BLaER1 treated with 17β-estradiol and CSF1 and Interleukin-3, amounts not matched to agents 10 nM and 100 nM (cell line): ENCODE measurements around the gene CFAP90.

ENCODE experiments used
- H3K27ac ChIP-seq, 11 experiments: shearing (Covaris generic); formaldehyde crosslinking; 2 replicates each; pipeline ENCODE4 v1.8.1; 2022
- H3K27me3 ChIP-seq, 11 experiments: shearing (Covaris generic); formaldehyde crosslinking; 2 replicates each; pipeline ENCODE4 v1.8.1; 2022
- H3K36me3 ChIP-seq, 11 experiments: shearing (Covaris generic); formaldehyde crosslinking; 2 replicates each; pipeline ENCODE4 v1.8.1; 2022
- H3K4me1 ChIP-seq, 10 experiments: shearing (Covaris generic); formaldehyde crosslinking; 2 replicates each; pipeline ENCODE4 v1.8.1; 2022
- H3K4me2 ChIP-seq, 11 experiments: shearing (Covaris generic); formaldehyde crosslinking; 2 replicates each; pipeline ENCODE4 v1.8.1; 2022
- H3K4me3 ChIP-seq, 10 experiments: shearing (Covaris generic); formaldehyde crosslinking; 2 replicates each; pipeline ENCODE4 v1.8.1; 2022
- H3K9ac ChIP-seq, 11 experiments: shearing (Covaris generic); formaldehyde crosslinking; 2 replicates each; pipeline ENCODE4 v1.8.1; 2022
- H3K9me3 ChIP-seq, 11 experiments: shearing (Covaris generic); formaldehyde crosslinking; replicated peaks in 1 of 11; 2 replicates each; pipeline ENCODE4 v1.8.1; 2022
- H4K20me1 ChIP-seq, 11 experiments: shearing (Covaris generic); formaldehyde crosslinking; 2 replicates each; pipeline ENCODE4 v1.8.1; 2022
- Cebpa-rat ChIP-seq, 11 experiments: shearing (Covaris generic); IDR thresholded peaks; 2 replicates each; pipeline ENCODE4 v1.8.1; 2022

Gene CFAP90

DNA sequence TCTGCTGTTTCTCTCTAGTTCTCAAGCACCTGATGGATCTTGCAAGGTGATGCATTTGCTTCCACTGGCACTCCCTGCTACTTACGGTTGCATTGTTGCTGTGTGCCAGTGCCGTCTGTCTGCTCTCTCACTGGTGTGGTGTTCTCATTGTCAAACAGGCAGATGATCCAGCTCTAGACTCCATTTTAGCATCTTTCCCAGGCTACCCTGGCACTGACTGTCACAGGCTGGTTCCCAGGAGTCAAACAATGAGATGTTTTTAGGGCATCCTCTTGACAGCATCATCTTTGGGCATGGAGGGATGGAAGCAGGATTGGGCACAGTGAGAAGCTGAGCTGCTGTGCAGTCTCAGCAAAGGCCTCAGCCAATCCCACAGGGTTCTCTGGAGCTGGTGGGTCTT, 30.9 kb upstream of the CFAP90 start:
- Histone ChIP-seq H3K27me3 (no peaks in the 10 kb centered on the region), H3K27ac (0 out of 22 replicates have a peak overlapping the region, but pooled peaks of 1 of the 11 experiments have one; percentile 84), H3K9me3 (no peaks in the 10 kb centered on the region), H3K4me3 (no peak overlapping the region), H3K36me3 (peaks cover 85 to 100% (median 97%) of the 10 kb centered on the region in 11 experiments), H3K4me2 (no peak overlapping the region), H4K20me1 (peaks cover 11 to 97% (median 53%) of the 10 kb centered on the region in 11 experiments; a peak in 19 of 22 replicates), H3K4me1 (peaks cover 0 to 56% (median 11%) of the 10 kb centered on the region in 10 experiments; a peak in 10 of 20 replicates), H3K9ac (no peak overlapping the region)
- no peak for TF ChIP-seq Cebpa-rat (IDR thresholded peaks at IDR 0.05)

DNA sequence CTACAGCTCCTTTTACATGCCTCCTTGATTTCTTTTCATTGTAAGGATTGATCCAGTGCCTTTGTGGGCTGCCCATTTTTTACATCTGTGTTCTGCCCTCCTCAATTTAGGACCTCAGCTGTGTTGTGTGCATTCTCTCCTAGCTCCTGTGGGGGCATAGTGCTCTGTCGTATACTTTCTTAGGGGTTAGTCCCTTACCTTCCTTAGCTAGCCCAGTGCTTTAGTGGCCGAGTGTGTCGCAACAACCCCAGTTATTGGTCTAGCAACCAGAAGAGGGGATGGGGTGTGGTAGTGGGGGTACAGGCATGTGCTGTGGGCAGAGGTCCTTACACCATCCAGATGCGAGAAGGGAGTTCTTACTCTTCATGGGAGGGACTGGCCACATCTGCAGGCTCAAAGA, 30.2 kb upstream of the CFAP90 start:
- Histone ChIP-seq H3K4me1 (peaks cover 0 to 63% (median 11%) of the 10 kb centered on the region in 10 experiments; a peak in 10 of 20 replicates), H3K9ac (no peak overlapping the region), H3K27ac (peak overlapping the region in 3 of 11 experiments; percentile 3 to 84 (median 19); a peak in 4 of 22 replicates), H3K27me3 (no peaks in the 10 kb centered on the region), H4K20me1 (peaks cover 11 to 98% (median 52%) of the 10 kb centered on the region in 11 experiments; a peak in 19 of 22 replicates), H3K4me2 (peak overlapping the region in 1 of 11 experiments; percentile 75; a peak in 1 of 22 replicates), H3K4me3 (no peak overlapping the region), H3K9me3 (no peaks in the 10 kb centered on the region), H3K36me3 (peaks cover 86 to 100% (median 98%) of the 10 kb centered on the region in 11 experiments)
- TF ChIP-seq Cebpa-rat (IDR thresholded peaks at IDR 0.05) = peak in 4 of 11 experiments; percentile 16 to 62 (median 45); a peak in 4 of 22 replicates

DNA sequence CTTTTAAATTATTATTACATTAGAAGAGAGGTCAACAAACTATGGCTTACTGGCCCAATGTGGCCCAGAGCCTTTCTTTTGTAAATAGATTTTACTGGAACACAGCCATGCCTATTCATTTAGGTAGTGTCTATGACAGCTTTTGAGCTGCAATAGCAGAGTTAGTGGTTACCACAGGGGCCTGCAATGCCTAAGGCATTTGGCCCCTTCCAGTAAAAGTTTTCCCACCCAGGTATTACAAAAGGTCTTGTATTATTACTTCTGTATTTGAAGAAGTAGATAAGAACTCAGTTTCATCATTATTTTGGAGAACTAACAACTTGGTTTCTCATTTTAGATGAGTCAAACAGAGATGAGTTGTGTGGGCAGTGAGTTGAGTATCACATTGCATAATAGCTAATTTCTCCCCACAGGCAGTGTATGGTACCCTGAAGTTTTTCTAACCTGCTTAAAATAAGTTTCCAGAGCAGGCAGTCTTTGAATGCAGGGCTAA, 27.5 kb upstream of the CFAP90 start:
- no peaks in the 10 kb centered on the region for H3K27me3 ChIP-seq
- no peak overlapping the region for H3K4me3 ChIP-seq
- H4K20me1 ChIP-seq = peaks cover 14 to 100% (median 71%) of the 10 kb centered on the region in 11 experiments; a peak in 19 of 22 replicates
- H3K36me3 ChIP-seq = peaks cover 87 to 100% (median 100%) of the 10 kb centered on the region in 11 experiments
- H3K27ac ChIP-seq = peak overlapping the region in 7 of 11 experiments; percentile 3 to 84 (median 61); a peak in 10 of 22 replicates
- peak overlapping the region in 3 of 11 experiments; percentile 34 to 60 (median 38); a peak in 3 of 22 replicates for H3K9ac ChIP-seq
- no peaks in the 10 kb centered on the region for H3K9me3 ChIP-seq
- TF ChIP-seq Cebpa-rat (IDR thresholded peaks at IDR 0.05) = peak in 2 of 11 experiments; percentile 66 to 73; a peak in 4 of 22 replicates
- H3K4me1 ChIP-seq = peaks cover 1 to 85% (median 17%) of the 10 kb centered on the region in 10 experiments; a peak in 18 of 20 replicates
- H3K4me2 ChIP-seq = peak overlapping the region in 5 of 11 experiments; percentile 38 to 76 (median 62); a peak in 10 of 22 replicates

DNA sequence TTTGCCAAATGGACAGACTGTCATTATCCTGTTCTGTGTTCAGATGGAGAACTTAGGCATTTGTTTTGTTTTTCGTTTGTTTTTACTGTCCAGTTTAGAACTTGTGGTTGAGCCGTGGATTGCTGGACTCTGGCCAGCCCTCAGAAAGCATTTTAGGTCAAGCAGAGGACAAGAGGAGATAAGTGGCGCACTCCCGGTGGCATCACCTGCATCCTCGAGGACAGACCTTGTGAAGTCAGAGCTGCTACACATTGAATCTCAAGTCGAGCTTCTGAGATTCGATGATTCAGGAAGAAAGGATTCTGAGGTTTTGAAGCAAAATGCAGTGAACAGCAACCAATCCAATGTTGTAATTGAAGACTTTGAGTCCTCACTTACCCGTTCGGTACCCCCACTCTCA, 26.9 kb upstream of the CFAP90 start:
- peaks cover 19 to 100% (median 77%) of the 10 kb centered on the region in 11 experiments; a peak in 20 of 22 replicates for H4K20me1 ChIP-seq
- no peaks in the 10 kb centered on the region for H3K27me3 ChIP-seq
- peak overlapping the region in 5 of 11 experiments; percentile 12 to 76 (median 62); a peak in 9 of 22 replicates for H3K4me2 ChIP-seq
- TF ChIP-seq Cebpa-rat (IDR thresholded peaks at IDR 0.05) = no peak
- peak overlapping the region in 3 of 11 experiments; percentile 34 to 60 (median 38); a peak in 4 of 22 replicates for H3K9ac ChIP-seq
- H3K27ac ChIP-seq = peak overlapping the region in 7 of 11 experiments; percentile 3 to 84 (median 61); a peak in 10 of 22 replicates
- H3K4me3 ChIP-seq = no peak overlapping the region
- no peaks in the 10 kb centered on the region for H3K9me3 ChIP-seq
- H3K36me3 ChIP-seq = peaks cover 81 to 100% (median 97%) of the 10 kb centered on the region in 11 experiments
- peaks cover 7 to 90% (median 22%) of the 10 kb centered on the region in 10 experiments for H3K4me1 ChIP-seq

DNA sequence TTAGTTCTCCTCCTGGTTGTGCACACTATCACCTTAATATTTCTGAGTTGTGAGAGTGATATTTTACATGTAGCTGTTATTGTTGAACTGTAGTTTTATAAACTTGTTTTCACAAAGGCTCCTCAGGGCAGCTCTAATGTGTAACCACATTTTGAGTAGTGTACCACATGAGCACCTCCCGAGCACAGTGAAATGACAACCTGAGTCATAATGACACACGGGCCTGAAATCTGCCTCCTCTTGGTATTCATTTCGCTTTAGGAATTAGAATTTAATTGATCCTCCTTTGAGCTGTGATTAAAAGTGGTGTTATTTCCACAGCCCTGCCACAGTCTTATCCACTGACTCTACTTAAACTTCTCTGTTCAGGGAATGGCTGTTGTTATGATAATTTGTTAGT, 25.9 kb upstream of the CFAP90 start:
- Histone ChIP-seq H3K4me2 (peak overlapping the region in 4 of 11 experiments; percentile 16 to 76 (median 68); a peak in 7 of 22 replicates), H3K9ac (peak overlapping the region in 2 of 11 experiments; percentile 11 to 22; a peak in 1 of 22 replicates)

GRCh38 chr5:7875151-7875550, 24.2 kb upstream of the CFAP90 start:
- peaks cover 54 to 94% (median 87%) of the 10 kb centered on the region in 11 experiments for H3K36me3 ChIP-seq
- H3K9ac ChIP-seq = no peak overlapping the region
- no peaks in the 10 kb centered on the region for H3K27me3 ChIP-seq
- H3K4me3 ChIP-seq = no peak overlapping the region
- H3K27ac ChIP-seq = no peak overlapping the region
- peaks cover 34 to 95% (median 49%) of the 10 kb centered on the region in 10 experiments for H3K4me1 ChIP-seq
- no peak overlapping the region for H3K4me2 ChIP-seq
- no peak for TF ChIP-seq Cebpa-rat (IDR thresholded peaks at IDR 0.05)
- H4K20me1 ChIP-seq = peaks cover 35 to 100% (median 84%) of the 10 kb centered on the region in 11 experiments; a peak in 21 of 22 replicates
- H3K9me3 ChIP-seq = no peaks in the 10 kb centered on the region

More for the DNA sequence above, 25.9 kb upstream of the CFAP90 start:
- H3K27ac ChIP-seq = peak overlapping the region in 3 of 11 experiments; percentile 69 to 84 (median 79); a peak in 5 of 22 replicates
- TF ChIP-seq Cebpa-rat (IDR thresholded peaks at IDR 0.05) = no peak
- H3K9me3 ChIP-seq = no peaks in the 10 kb centered on the region
- H3K27me3 ChIP-seq = no peaks in the 10 kb centered on the region
- H3K4me3 ChIP-seq = no peak overlapping the region
- H4K20me1 ChIP-seq = peaks cover 22 to 100% (median 83%) of the 10 kb centered on the region in 11 experiments; a peak in 20 of 22 replicates
- peaks cover 16 to 95% (median 32%) of the 10 kb centered on the region in 10 experiments for H3K4me1 ChIP-seq
- H3K36me3 ChIP-seq = peaks cover 72 to 100% (median 93%) of the 10 kb centered on the region in 11 experiments

- H3K27me3 ChIP-seq = no peaks in the 10 kb centered on the region
- no peak for TF ChIP-seq Cebpa-rat (IDR thresholded peaks at IDR 0.05)
- no peak overlapping the region for H3K27ac ChIP-seq
- H3K4me3 ChIP-seq = no peak overlapping the region
- H3K36me3 ChIP-seq = peaks cover 49 to 89% (median 82%) of the 10 kb centered on the region in 11 experiments
- H3K4me2 ChIP-seq = 0 out of 22 replicates have a peak overlapping the region, but pooled peaks of 1 of the 11 experiments have one; percentile 2
- no peaks in the 10 kb centered on the region for H3K9me3 ChIP-seq
- H3K9ac ChIP-seq = no peak overlapping the region
- H4K20me1 ChIP-seq = peaks cover 33 to 100% (median 84%) of the 10 kb centered on the region in 11 experiments; a peak in 21 of 22 replicates
- H3K4me1 ChIP-seq = peaks cover 34 to 91% (median 52%) of the 10 kb centered on the region in 10 experiments
Measured at GRCh38 chr5:7874639-7875038, 23.7 kb upstream of the CFAP90 start.

GRCh38 chr5:7873216-7873615, 22.3 kb upstream of the CFAP90 start:
- H3K4me1 ChIP-seq = peaks cover 34 to 77% (median 45%) of the 10 kb centered on the region in 10 experiments

More at GRCh38 chr5:7873216-7873615, 22.3 kb upstream of the CFAP90 start:
- no peak for TF ChIP-seq Cebpa-rat (IDR thresholded peaks at IDR 0.05)
- Histone ChIP-seq H3K9me3 (no peaks in the 10 kb centered on the region), H3K27me3 (no peaks in the 10 kb centered on the region), H4K20me1 (peaks cover 32 to 92% (median 79%) of the 10 kb centered on the region in 11 experiments; a peak in 21 of 22 replicates), H3K4me3 (0 out of 20 replicates have a peak overlapping the region, but pooled peaks of 1 of the 10 experiments have one; percentile 24), H3K36me3 (peaks cover 45 to 75% (median 68%) of the 10 kb centered on the region in 11 experiments), H3K4me2 (peak overlapping the region; percentile 51 to 89 (median 82)), H3K9ac (peak overlapping the region in 8 of 11 experiments; percentile 9 to 49 (median 20); a peak in 7 of 22 replicates), H3K27ac (peak overlapping the region in 3 of 11 experiments; percentile 17 to 42 (median 22); a peak in 3 of 22 replicates)
